ENCODE data around the gene GABRA6. TPM values are rescaled to one million over a fixed set of nuclear protein-coding genes. Genes with fewer than 3 reads are reported as not detected.

GABRA6 gene
- total RNA-seq, result not detected in 2 replicates

GRCh38 chr5:161685461-161685860 is at the start of gene GABRA6:
Gene GABRA6, plus strand, starts transcription at chr5:161685721. Its CDS starts 269 bp downstream, at chr5:161685990.

Other genes starting within 250 kb of the GABRA6 start
- under 0.01 TPM in 1 of 2 replicates, not detected in the other for gene GABRB2, start 139.0 kb upstream of the GABRA6 start, total RNA-seq
- not detected in 2 replicates for gene GABRA1, start 162.4 kb downstream of the GABRA6 start, total RNA-seq

Data from pericardium fibroblast (primary cell).